ENCODE results near the gene PLCB4. TPM values are rescaled to one million over a fixed set of nuclear protein-coding genes. Genes with fewer than 3 reads are reported as not detected.

PLCB4 gene
- total RNA-seq, 2 experiments from 2014 or later: not detected

DNA sequence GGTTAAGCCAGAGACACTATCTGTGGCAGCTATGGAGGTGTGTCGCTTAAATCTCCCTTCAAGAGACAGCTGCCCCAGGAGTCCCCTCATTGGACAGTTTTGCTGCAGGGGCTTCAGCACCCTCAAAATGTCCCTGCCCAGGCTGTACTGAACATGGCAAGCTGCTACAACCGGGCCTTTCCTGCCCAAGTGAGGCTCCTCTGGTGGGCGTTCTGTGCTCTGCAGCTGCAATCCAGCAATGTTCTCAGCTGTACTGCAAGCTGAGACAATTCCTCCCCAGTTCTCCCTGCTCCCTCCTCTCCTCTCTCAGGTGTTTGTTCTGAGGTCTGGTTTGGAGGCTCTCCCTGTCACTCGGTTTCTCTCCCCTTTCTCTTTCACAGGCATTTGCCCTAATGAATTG, 254.7 kb downstream of the PLCB4 start:
- peak; percentile 1 for DNase-seq (ENCODE audit: low spot score)
- Histone ChIP-seq H3K9me3 (ENCODE audit: low read length) (no peaks in the 10 kb centered on the region), H3K36me3 (ENCODE audit: insufficient read depth, low read length) (no peaks in the 10 kb centered on the region), H3K9me2 (ENCODE audit: insufficient read depth, low read length) (no peaks in the 10 kb centered on the region), H2AFZ (ENCODE audit: low read length) (no peak overlapping the region), H3K79me2 (ENCODE audit: insufficient read depth, low read depth, low read length) (no peaks in the 10 kb centered on the region), H3K4me3 (ENCODE audit: low read depth, low read length, poor library complexity, severe bottlenecking) (no peak overlapping the region), H3K27ac (ENCODE audit: low read depth, low read length, poor library complexity, severe bottlenecking) (no peak overlapping the region), H3K4me1 (ENCODE audit: insufficient read depth, low read length, poor library complexity, severe bottlenecking) (no peaks in the 10 kb centered on the region), H4K20me1 (ENCODE audit: insufficient read depth, low read length) (no peaks in the 10 kb centered on the region), H3K4me2 (ENCODE audit: low read length) (no peak overlapping the region)
- ChIA-PET CTCF (ENCODE audit: unreplicated experiment) (no interaction called here), POLR2A (no interaction called here)
- intact Hi-C loops (cut with micrococcal nuclease; ENCODE audit: unreplicated experiment): no loop called here
- TF ChIP-seq, protein P1, sequence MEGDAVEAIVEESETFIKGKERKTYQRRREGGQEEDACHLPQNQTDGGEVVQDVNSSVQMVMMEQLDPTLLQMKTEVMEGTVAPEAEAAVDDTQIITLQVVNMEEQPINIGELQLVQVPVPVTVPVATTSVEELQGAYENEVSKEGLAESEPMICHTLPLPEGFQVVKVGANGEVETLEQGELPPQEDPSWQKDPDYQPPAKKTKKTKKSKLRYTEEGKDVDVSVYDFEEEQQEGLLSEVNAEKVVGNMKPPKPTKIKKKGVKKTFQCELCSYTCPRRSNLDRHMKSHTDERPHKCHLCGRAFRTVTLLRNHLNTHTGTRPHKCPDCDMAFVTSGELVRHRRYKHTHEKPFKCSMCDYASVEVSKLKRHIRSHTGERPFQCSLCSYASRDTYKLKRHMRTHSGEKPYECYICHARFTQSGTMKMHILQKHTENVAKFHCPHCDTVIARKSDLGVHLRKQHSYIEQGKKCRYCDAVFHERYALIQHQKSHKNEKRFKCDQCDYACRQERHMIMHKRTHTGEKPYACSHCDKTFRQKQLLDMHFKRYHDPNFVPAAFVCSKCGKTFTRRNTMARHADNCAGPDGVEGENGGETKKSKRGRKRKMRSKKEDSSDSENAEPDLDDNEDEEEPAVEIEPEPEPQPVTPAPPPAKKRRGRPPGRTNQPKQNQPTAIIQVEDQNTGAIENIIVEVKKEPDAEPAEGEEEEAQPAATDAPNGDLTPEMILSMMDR (conservative IDR thresholded peaks at IDR 0.05; ENCODE audit: low read length): 0 out of 2 replicates have a peak, but pooled peaks have one; percentile 24
- no peak for TF ChIP-seq EZH2phosphoT487 (IDR thresholded peaks at IDR 0.05; ENCODE audit: borderline replicate concordance, low read depth, low read length)
- BruUV-seq (replicated peaks): no TSS peak

DNA sequence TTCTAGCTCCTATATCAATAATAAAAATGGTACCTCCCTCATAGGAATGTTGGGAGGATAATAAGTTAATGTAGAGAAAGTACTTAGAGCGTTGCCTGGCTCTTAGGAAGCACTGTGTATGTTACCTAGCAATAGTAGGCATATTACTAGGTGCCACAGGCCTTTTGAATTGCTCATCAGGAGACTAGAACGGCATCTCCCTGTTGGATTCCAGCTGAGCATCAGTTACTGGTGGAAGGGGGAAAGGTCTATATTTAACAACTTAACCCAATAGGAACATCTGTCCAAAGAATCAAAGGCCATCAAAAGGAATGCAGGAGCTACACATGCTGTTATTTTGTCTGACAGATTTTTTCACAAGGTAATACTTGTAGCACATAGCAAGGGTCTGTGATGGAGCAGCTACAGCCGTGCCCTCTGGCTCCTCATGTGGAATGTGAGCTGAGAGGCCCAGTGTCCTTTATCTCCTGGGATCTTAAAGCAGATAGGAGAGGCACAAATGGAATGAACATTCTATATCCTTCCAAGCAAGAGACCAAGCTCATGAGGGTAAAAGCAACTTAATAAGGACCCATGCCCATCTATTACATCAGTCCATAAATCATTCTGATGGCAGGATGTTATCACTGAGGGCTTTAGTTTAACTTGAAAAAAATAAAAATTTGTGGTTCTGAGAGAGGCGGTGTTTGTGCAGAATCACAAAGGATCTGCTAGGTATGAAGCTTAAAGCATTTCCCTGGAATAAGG, 260.6 kb downstream of the PLCB4 start:
- no peaks in the 10 kb centered on the region for H3K4me1 ChIP-seq (ENCODE audit: insufficient read depth, low read length, poor library complexity, severe bottlenecking)
- intact Hi-C loops (cut with micrococcal nuclease; ENCODE audit: unreplicated experiment): no loop called here
- H3K4me3 ChIP-seq (ENCODE audit: low read depth, low read length, poor library complexity, severe bottlenecking): no peak overlapping the region
- no peak for DNase-seq (ENCODE audit: low spot score)
- ChIA-PET CTCF (ENCODE audit: unreplicated experiment) (no interaction called here), POLR2A (interaction anchor here (0.7 to 1.3 kb wide), 2 partner anchors 9 to 17 kb away, joined by 3 read pairs; no protein-coding TSS in a partner anchor)
- H3K27ac ChIP-seq (ENCODE audit: low read depth, low read length, poor library complexity, severe bottlenecking): no peak overlapping the region
- no peaks in the 10 kb centered on the region for H4K20me1 ChIP-seq (ENCODE audit: insufficient read depth, low read length)
- H3K79me2 ChIP-seq (ENCODE audit: insufficient read depth, low read depth, low read length): no peaks in the 10 kb centered on the region
- TF ChIP-seq EZH2phosphoT487 (IDR thresholded peaks at IDR 0.05; ENCODE audit: borderline replicate concordance, low read depth, low read length): no peak
- TF ChIP-seq, protein P1 (conservative IDR thresholded peaks at IDR 0.05; ENCODE audit: low read length): no peak
- no peak overlapping the region for H3K4me2 ChIP-seq (ENCODE audit: low read length)
- no peaks in the 10 kb centered on the region for H3K36me3 ChIP-seq (ENCODE audit: insufficient read depth, low read length)
- no peak overlapping the region for H2AFZ ChIP-seq (ENCODE audit: low read length)
- no peaks in the 10 kb centered on the region for H3K9me3 ChIP-seq (ENCODE audit: low read length)
- no TSS peak for BruUV-seq (replicated peaks)
- no peaks in the 10 kb centered on the region for H3K9me2 ChIP-seq (ENCODE audit: insufficient read depth, low read length)

DNA sequence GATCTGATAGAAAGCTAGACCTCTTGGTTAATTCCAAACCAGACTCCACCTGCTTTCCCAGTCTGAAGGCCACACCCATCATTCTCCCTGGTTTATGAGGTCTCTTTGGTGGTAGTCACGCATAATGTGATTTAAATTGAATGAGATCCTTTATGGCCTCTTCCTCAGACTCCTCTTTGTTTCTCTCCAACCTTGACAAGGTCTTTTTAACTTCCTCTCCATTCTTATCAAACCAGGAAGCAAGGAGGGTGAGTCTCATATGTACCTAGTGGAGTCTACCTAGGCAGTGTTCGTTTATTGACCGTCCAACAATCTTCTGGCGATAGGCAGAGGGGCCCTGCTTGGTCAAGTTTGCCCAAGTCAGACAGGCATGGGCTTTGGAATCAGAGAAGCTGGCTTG, 261.3 kb downstream of the PLCB4 start:
- H3K79me2 ChIP-seq (ENCODE audit: insufficient read depth, low read depth, low read length): no peaks in the 10 kb centered on the region
- ChIA-PET POLR2A (interaction anchor here (0.6 to 1.3 kb wide), 2 partner anchors 9 to 704 kb away, joined by 3 to 7 read pairs; no protein-coding TSS in a partner anchor), CTCF (ENCODE audit: unreplicated experiment) (no interaction called here)
- H3K4me1 ChIP-seq (ENCODE audit: insufficient read depth, low read length, poor library complexity, severe bottlenecking): no peaks in the 10 kb centered on the region
- H3K9me3 ChIP-seq (ENCODE audit: low read length): no peaks in the 10 kb centered on the region
- H3K36me3 ChIP-seq (ENCODE audit: insufficient read depth, low read length): no peaks in the 10 kb centered on the region
- H4K20me1 ChIP-seq (ENCODE audit: insufficient read depth, low read length): no peaks in the 10 kb centered on the region
- H3K27ac ChIP-seq (ENCODE audit: low read depth, low read length, poor library complexity, severe bottlenecking): no peak overlapping the region
- no peak overlapping the region for H2AFZ ChIP-seq (ENCODE audit: low read length)
- DNase-seq (ENCODE audit: low spot score): no peak
- no peaks in the 10 kb centered on the region for H3K9me2 ChIP-seq (ENCODE audit: insufficient read depth, low read length)
- intact Hi-C loops (cut with micrococcal nuclease; ENCODE audit: unreplicated experiment): no loop called here
- no TSS peak for BruUV-seq (replicated peaks)
- no peak for TF ChIP-seq EZH2phosphoT487 (IDR thresholded peaks at IDR 0.05; ENCODE audit: borderline replicate concordance, low read depth, low read length)
- TF ChIP-seq, protein P1 (conservative IDR thresholded peaks at IDR 0.05; ENCODE audit: low read length): no peak
- H3K4me2 ChIP-seq (ENCODE audit: low read length): no peak overlapping the region
- no peak overlapping the region for H3K4me3 ChIP-seq (ENCODE audit: low read depth, low read length, poor library complexity, severe bottlenecking)

Measured in OCI-LY7 (cell line).